Endothelial cell of umbilical vein (primary cell): ENCODE measurements around the gene PLEKHA7. TPM values are rescaled to one million over a fixed set of nuclear protein-coding genes. Genes with fewer than 3 reads are reported as not detected.

Experiments used
- BruUV-seq: library from RNA; stranded (reverse); fragments of 400-500 nt; replicated peaks from 2 replicates; lab custom pipeline; 2021; lab: Mats Ljungman, UMichigan
- CTCF ChIA-PET: fragments of 300-600, 350-600 bp; sonication (Branson Sonifier 250); formaldehyde crosslinking; loops from one replicate; lab custom pipeline; 2021; ENCODE audit warnings: antibody characterized with exemption, inconsistent platforms; lab: Charles Lee
- POLR2A ChIA-PET: fragments of 300-600, 350-600 bp; sonication (Branson Sonifier 250); formaldehyde crosslinking; loops from one replicate; lab custom pipeline; 2021; ENCODE audit warnings: antibody characterized with exemption, inconsistent platforms; lab: Charles Lee
- DNase-seq: peaks from one replicate; pipeline ENCODE4 v3.0.0-alpha.2; 2011; ENCODE audit warnings: low read depth, low spot score
- FAIRE-seq: peaks from 2 replicates; lab custom pipeline; 2011; peaks lifted over from hg19 to GRCh38; lab: Jason Lieb, UNC
- H2AFZ ChIP-seq: 2 replicates; pipeline ENCODE4 v1.6.0; 2012; ENCODE audit warnings: low read depth, low read length, control low read depth, inconsistent platforms
- H3K27ac ChIP-seq: 2 replicates; pipeline ENCODE4 v1.5.1; 2011; ENCODE audit warnings: low read depth, mild to moderate bottlenecking, control low read depth, low read length, moderate library complexity; ENCODE audit not compliant: insufficient read depth
- H3K27me3 ChIP-seq, 2 experiments: 2 replicates each; pipeline versions ENCODE4 v1.6.0 to v1.6.1; 2011; ENCODE audit warnings: low read length in 2 of 2, mixed read lengths in 1 of 2; ENCODE audit not compliant: control insufficient read depth in 2 of 2, insufficient read depth in 2 of 2
- H3K36me3 ChIP-seq, 2 experiments: 2 replicates in 1 of 2; 3 replicates in 1 of 2; pipeline ENCODE4 v1.5.1; 2011; ENCODE audit warnings: low read length in 2 of 2, mild to moderate bottlenecking in 1 of 2, moderate library complexity in 1 of 2; ENCODE audit not compliant: control insufficient read depth in 2 of 2, insufficient read depth in 2 of 2; ENCODE audit errors: extremely low read depth in 1 of 2
- H3K4me1 ChIP-seq: 3 replicates; pipeline ENCODE4 v1.5.1; 2011; ENCODE audit warnings: mild to moderate bottlenecking, low read length; ENCODE audit not compliant: control insufficient read depth, insufficient read depth; ENCODE audit errors: extremely low read depth
- H3K4me2 ChIP-seq: 2 replicates; pipeline ENCODE4 v1.6.1; 2011; ENCODE audit warnings: low read length, control low read depth, mixed read lengths; ENCODE audit not compliant: insufficient read depth
- H3K4me3 ChIP-seq, 3 experiments: fragments of 200-600 bp in 1 of 3; sonication (generic), shearing (Covaris generic) in 1 of 3; replicated peaks in 1 of 3; 2 replicates each; pipeline ENCODE4 v1.5.1; 2011 to 2016; ENCODE audit warnings: control low read depth in 3 of 3, low read length in 3 of 3, mild to moderate bottlenecking in 2 of 3, inconsistent platforms in 1 of 3, low read depth in 1 of 3, moderate library complexity in 1 of 3; ENCODE audit not compliant: insufficient read depth in 1 of 3
- H3K79me2 ChIP-seq: 2 replicates; pipeline ENCODE4 v1.6.0; 2012; ENCODE audit warnings: low read length, inconsistent platforms; ENCODE audit not compliant: control insufficient read depth, insufficient read depth
- H3K9ac ChIP-seq: replicated peaks from 2 replicates; pipeline ENCODE3; 2011; ENCODE audit warnings: low read length, control low read depth; ENCODE audit not compliant: insufficient read depth; ENCODE audit errors: extremely low read depth
- H3K9me1 ChIP-seq: replicated peaks from 3 replicates; pipeline ENCODE4 v1.6.0; 2011; ENCODE audit warnings: mild to moderate bottlenecking, low read length; ENCODE audit not compliant: control insufficient read depth, insufficient read depth; ENCODE audit errors: extremely low read depth
- H3K9me3 ChIP-seq: replicated peaks from 2 replicates; pipeline ENCODE4 v1.5.1; 2012; ENCODE audit warnings: low read length, inconsistent platforms; ENCODE audit not compliant: control insufficient read depth, insufficient read depth
- H4K20me1 ChIP-seq: replicated peaks from 2 replicates; pipeline ENCODE3; 2011; ENCODE audit warnings: mild to moderate bottlenecking, low read length; ENCODE audit not compliant: control insufficient read depth, insufficient read depth; ENCODE audit errors: extremely low read depth
- EZH2 ChIP-seq: IDR thresholded peaks from 2 replicates; pipeline ENCODE4 v1.6.1; 2012; ENCODE audit warnings: borderline replicate concordance, low read depth, mild to moderate bottlenecking, moderate library complexity, low read length, inconsistent platforms; ENCODE audit not compliant: severe bottlenecking
- FOS ChIP-seq: IDR thresholded peaks from 2 replicates; pipeline ENCODE4 v1.6.1; 2011; ENCODE audit warnings: mild to moderate bottlenecking, low read length, moderate library complexity, borderline replicate concordance; ENCODE audit not compliant: insufficient read depth
- GATA2 ChIP-seq: IDR thresholded peaks from 2 replicates; pipeline ENCODE4 v1.7.0; 2011; ENCODE audit warnings: low read depth, mild to moderate bottlenecking, moderate library complexity, mixed read lengths, low read length; ENCODE audit not compliant: insufficient read length, insufficient read depth
- JUN ChIP-seq: IDR thresholded peaks from 2 replicates; pipeline ENCODE4 v1.6.1; 2011; ENCODE audit warnings: borderline replicate concordance, low read depth; ENCODE audit not compliant: insufficient read length, insufficient read depth
- MAX ChIP-seq: IDR thresholded peaks from 2 replicates; pipeline ENCODE4 v1.6.1; 2011; ENCODE audit not compliant: insufficient read depth, insufficient read length
- MYC ChIP-seq: IDR thresholded peaks from one replicate; pipeline ENCODE4 v1.6.1; 2011; ENCODE audit warnings: mild to moderate bottlenecking, low read depth, low read length
- POLR2A ChIP-seq: IDR thresholded peaks from 2 replicates; pipeline ENCODE4 v1.6.1; 2012; ENCODE audit warnings: low read depth, mild to moderate bottlenecking, control low read depth, low read length
- POLR2AphosphoS5 ChIP-seq: IDR thresholded peaks from 2 replicates; pipeline ENCODE4 v1.6.1; 2012; ENCODE audit warnings: low read depth, mild to moderate bottlenecking, control low read depth, low read length, moderate library complexity; ENCODE audit not compliant: insufficient read depth
- dilution Hi-C: fragments of 300-500 bp; cut with MboI; formaldehyde crosslinking; loops from one replicate; pipeline ENCODE4 v1.15.0; 2019; ENCODE audit warnings: low sequenced_read_pairs; ENCODE audit not compliant: extremely low pct_ligation_motif_present
- intact Hi-C: fragments of 100-400 bp; cut with micrococcal nuclease; formaldehyde crosslinking; loops from one replicate; pipeline ENCODE4 v1.10.0; 2022
- polyA plus RNA-seq, 4 experiments: library from polyadenylated mRNA; depleted of rRNA in 3 of 4; stranded (reverse) in 3 of 4; unstranded in 1 of 4; fragments of >200 nt; gene quantifications; 2 replicates each; pipeline versions ENCODE4 v1.2.1 to v1.2.3, GENCODE V29; 2011 to 2012; ENCODE audit warnings: missing spikeins in 1 of 4
- total RNA-seq: library from RNA; stranded (reverse); gene quantifications from 2 replicates; pipeline ENCODE4 v1.2.3, GENCODE V29; 2021
- TF ChIP-seq, protein P1 (sequence below), 2 donors: IDR thresholded peaks; 1 replicate in 1 of 2; 2 replicates in 1 of 2; pipeline ENCODE4 v1.5.1; 2011; ENCODE audit warnings: low read length in 2 of 2, mild to moderate bottlenecking in 2 of 2, moderate library complexity in 2 of 2, control low read depth in 1 of 2, inconsistent platforms in 1 of 2, low read depth in 1 of 2; ENCODE audit not compliant: insufficient read depth in 1 of 2; ENCODE audit errors: extremely low read depth in 1 of 2

PLEKHA7 gene
- total and polyA plus RNA-seq, 2 donors (not counting 3 experiments of a cell fraction or from before 2014, with no cell fraction given) = 1.7 to 3.8 TPM

- FAIRE-seq = no peak
- POLR2A ChIA-PET = no interaction called here
- intact Hi-C loops = no loop called here
These were observed 187.1 kb downstream of the PLEKHA7 start for GRCh38 chr11:16827139-16827538.

DNA sequence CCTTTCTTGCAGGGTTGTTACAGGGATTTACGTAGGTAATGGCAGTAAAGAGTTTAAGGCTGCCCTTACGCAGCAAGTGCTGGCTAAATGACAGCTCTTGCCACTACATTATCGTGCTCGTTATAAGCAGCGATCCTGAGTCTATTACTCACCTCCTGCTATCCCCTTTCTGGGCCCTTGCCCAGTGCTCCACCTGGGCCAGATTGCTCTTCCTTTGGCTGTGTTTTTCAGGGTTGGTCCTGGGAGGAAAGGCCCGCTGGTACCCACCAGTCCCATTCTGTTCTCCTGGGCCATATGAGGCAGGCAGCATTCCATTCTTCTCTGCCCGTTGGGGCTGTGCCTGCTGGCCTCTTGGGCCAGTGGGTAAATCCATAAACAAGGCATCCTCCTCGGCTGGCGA is 188.2 kb downstream of the PLEKHA7 start:
- no peak for FAIRE-seq
- intact Hi-C loops = no loop called here
- CTCF ChIA-PET = interaction anchor here (1.7 kb wide), 1 partner anchor 237 kb away, joined by 5 read pairs; no protein-coding TSS in a partner anchor

More at GRCh38 chr11:16827139-16827538, 187.1 kb downstream of the PLEKHA7 start:
- Histone ChIP-seq H3K27me3 (no peaks in the 10 kb centered on the region), H3K79me2 (no peaks in the 10 kb centered on the region), H3K9ac (no peak overlapping the region), H3K4me2 (no peak overlapping the region), H4K20me1 (no peaks in the 10 kb centered on the region), H3K9me1 (no peaks in the 10 kb centered on the region), H3K4me3 (no peak overlapping the region), H3K4me1 (no peaks in the 10 kb centered on the region), H3K27ac (no peak overlapping the region), H2AFZ (no peak overlapping the region), H3K9me3 (no peaks in the 10 kb centered on the region), H3K36me3 (no peaks in the 10 kb centered on the region)
- no TSS peak for BruUV-seq
- DNase-seq = no peak
- dilution Hi-C loops = no loop called here
- CTCF ChIA-PET = interaction anchor here (0.8 to 1.7 kb wide), 5 partner anchors 9 to 236 kb away, joined by 3 to 5 read pairs (median 3); no protein-coding TSS in a partner anchor
- TF ChIP-seq MAX (no peak), GATA2 (no peak), EZH2 (no peak), POLR2AphosphoS5 (no peak)

More for the DNA sequence above, 188.2 kb downstream of the PLEKHA7 start:
- Histone ChIP-seq H3K4me2 (no peak overlapping the region), H3K9me1 (no peaks in the 10 kb centered on the region), H3K36me3 (no peaks in the 10 kb centered on the region), H3K4me1 (no peaks in the 10 kb centered on the region), H3K9me3 (no peaks in the 10 kb centered on the region), H3K4me3 (no peak overlapping the region), H3K79me2 (no peaks in the 10 kb centered on the region), H2AFZ (no peak overlapping the region), H3K9ac (no peak overlapping the region), H3K27me3 (no peaks in the 10 kb centered on the region), H3K27ac (no peak overlapping the region), H4K20me1 (no peaks in the 10 kb centered on the region)
- DNase-seq = no peak
- POLR2A ChIA-PET = no interaction called here
- no TSS peak for BruUV-seq
- no peak for TF ChIP-seq GATA2
- TF ChIP-seq, protein P1, sequence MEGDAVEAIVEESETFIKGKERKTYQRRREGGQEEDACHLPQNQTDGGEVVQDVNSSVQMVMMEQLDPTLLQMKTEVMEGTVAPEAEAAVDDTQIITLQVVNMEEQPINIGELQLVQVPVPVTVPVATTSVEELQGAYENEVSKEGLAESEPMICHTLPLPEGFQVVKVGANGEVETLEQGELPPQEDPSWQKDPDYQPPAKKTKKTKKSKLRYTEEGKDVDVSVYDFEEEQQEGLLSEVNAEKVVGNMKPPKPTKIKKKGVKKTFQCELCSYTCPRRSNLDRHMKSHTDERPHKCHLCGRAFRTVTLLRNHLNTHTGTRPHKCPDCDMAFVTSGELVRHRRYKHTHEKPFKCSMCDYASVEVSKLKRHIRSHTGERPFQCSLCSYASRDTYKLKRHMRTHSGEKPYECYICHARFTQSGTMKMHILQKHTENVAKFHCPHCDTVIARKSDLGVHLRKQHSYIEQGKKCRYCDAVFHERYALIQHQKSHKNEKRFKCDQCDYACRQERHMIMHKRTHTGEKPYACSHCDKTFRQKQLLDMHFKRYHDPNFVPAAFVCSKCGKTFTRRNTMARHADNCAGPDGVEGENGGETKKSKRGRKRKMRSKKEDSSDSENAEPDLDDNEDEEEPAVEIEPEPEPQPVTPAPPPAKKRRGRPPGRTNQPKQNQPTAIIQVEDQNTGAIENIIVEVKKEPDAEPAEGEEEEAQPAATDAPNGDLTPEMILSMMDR (IDR thresholded peaks at IDR 0.05; ENCODE audit: extremely low read depth in 1 of 2, insufficient read depth in 1 of 2, low read depth in 1 of 2, low read length in 2 of 2) = no peak
- no peak for TF ChIP-seq JUN
- TF ChIP-seq MYC = no peak
- no peak for TF ChIP-seq MAX
- no peak for TF ChIP-seq EZH2
- TF ChIP-seq POLR2AphosphoS5 = no peak
- TF ChIP-seq POLR2A = no peak
- TF ChIP-seq FOS = no peak
- dilution Hi-C loops = no loop called here
